Measurements from ENCODE around the gene SLC5A12.

DNA sequence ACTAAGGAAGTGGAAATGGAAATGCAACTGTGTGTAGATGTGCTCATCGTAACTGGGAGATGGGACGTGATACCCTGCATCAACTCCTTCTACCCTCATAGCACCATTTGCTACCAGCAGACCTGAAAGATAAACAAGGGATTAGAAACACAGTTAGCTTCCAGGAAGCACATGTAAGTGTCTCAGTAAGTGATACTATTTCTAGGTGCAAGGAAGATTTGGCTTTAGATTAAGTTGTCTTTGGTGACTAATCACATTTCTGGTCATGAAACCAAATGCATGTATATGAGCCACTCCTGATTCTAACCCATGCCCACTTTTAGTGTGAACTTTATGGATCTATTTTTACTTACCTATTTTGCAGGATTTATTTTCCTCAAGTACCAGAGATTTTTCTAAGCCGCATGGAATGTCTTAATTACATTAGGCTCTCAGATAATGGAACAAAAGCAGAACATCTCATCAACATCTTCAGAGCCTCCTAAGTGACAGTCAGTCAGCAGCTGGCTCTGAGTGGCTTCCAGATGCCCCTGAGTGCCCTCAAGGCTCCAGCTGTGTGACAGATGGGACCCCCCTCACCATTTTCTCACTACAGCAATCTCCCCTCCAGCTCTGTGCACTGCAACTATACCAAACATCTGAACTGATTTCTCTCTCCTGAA lies 21.2 kb downstream of the SLC5A12 start:
- no peak for TF ChIP-seq POLR2A (IDR thresholded peaks at IDR 0.05; ENCODE audit: low read length)
- TF ChIP-seq GATA1 (IDR thresholded peaks at IDR 0.05; ENCODE audit: low read depth, low read length) = no peak

Measured in erythroblast (primary cell).